HEK293T (cell line): ENCODE measurements around the gene EIF4E3.

Experiments
- BHLHE40 ChIP-seq: fragments of 450-650 bp; IDR thresholded peaks from 2 replicates; pipeline ENCODE4 v1.6.1; 2016; ENCODE audit warnings: mild to moderate bottlenecking, moderate library complexity, borderline replicate concordance
- CTBP1 ChIP-seq: fragments of 450-650 bp; IDR thresholded peaks from 2 replicates; pipeline ENCODE4 v1.6.1; 2016; ENCODE audit warnings: borderline replicate concordance
- FOXA1 ChIP-seq: fragments of 450-650 bp; IDR thresholded peaks from 2 replicates; pipeline ENCODE4 v1.6.1; 2016; ENCODE audit warnings: mild to moderate bottlenecking
- FOXM1 ChIP-seq: fragments of 450-650 bp; IDR thresholded peaks from 2 replicates; pipeline ENCODE4 v1.6.1; 2017; ENCODE audit warnings: mild to moderate bottlenecking, borderline replicate concordance
- NFRKB ChIP-seq: fragments of 450-650 bp; IDR thresholded peaks from 2 replicates; pipeline ENCODE4 v1.6.1; 2016; ENCODE audit warnings: mild to moderate bottlenecking, moderate library complexity
- PKNOX1 ChIP-seq: fragments of 450-650 bp; IDR thresholded peaks from 2 replicates; pipeline ENCODE4 v1.6.1; 2016
- SP1 ChIP-seq: fragments of 450-650 bp; IDR thresholded peaks from 2 replicates; pipeline ENCODE4 v1.6.1; 2017
- ZNF384 ChIP-seq: fragments of 450-650 bp; IDR thresholded peaks from 2 replicates; pipeline ENCODE4 v1.6.1; 2016

GRCh38 chr3:71714595-71714994, 10.6 kb downstream of the EIF4E3 start:
- no peak for TF ChIP-seq SP1
- TF ChIP-seq BHLHE40: no peak
- TF ChIP-seq FOXM1: no peak
- TF ChIP-seq FOXA1: no peak
- no peak for TF ChIP-seq ZNF384
- TF ChIP-seq PKNOX1: no peak
- TF ChIP-seq CTBP1: no peak
- TF ChIP-seq NFRKB: no peak
